ENCODE measurements around the gene KANSL1L.

The KANSL1L gene

GRCh38 chr2:210157526-210157925 is 13.7 kb downstream of the KANSL1L start:
- no peak overlapping the region for H3K27ac ChIP-seq (ENCODE audit: low read depth, low read length)
- H3K4me3 ChIP-seq (ENCODE audit: insufficient read depth, low read length, poor library complexity, severe bottlenecking), result no peak overlapping the region
- H2AFZ ChIP-seq (ENCODE audit: low read depth, low read length, severe bottlenecking), result no peak overlapping the region
- H3K9ac ChIP-seq (ENCODE audit: low read length), result no peak overlapping the region
- H4K20me1 ChIP-seq (ENCODE audit: low read depth, low read length), result no peaks in the 10 kb centered on the region
- no peaks in the 10 kb centered on the region for H3K27me3 ChIP-seq (ENCODE audit: low read length)
- H3K36me3 ChIP-seq (ENCODE audit: low read length), result peaks cover 17% of the 10 kb centered on the region
- H3K9me2 ChIP-seq (replicated peaks; ENCODE audit: insufficient read depth, low read length), result no peaks in the 10 kb centered on the region
- TF ChIP-seq EZH2phosphoT487 (conservative IDR thresholded peaks at IDR 0.05; ENCODE audit: low read length) (no peak), CTCF (IDR thresholded peaks at IDR 0.05; ENCODE audit: insufficient read depth, low read length, poor library complexity, severe bottlenecking) (no peak)
- H3F3A ChIP-seq (ENCODE audit: insufficient read depth), result no peaks in the 10 kb centered on the region
- H3K9me3 ChIP-seq (ENCODE audit: insufficient read depth, low read length), result no peaks in the 10 kb centered on the region
- peaks cover 3% of the 10 kb centered on the region; the same call in 1 of the 2 replicates for H3K79me2 ChIP-seq (ENCODE audit: insufficient read depth, low read length)
- no peak overlapping the region for H3K4me2 ChIP-seq (ENCODE audit: low read depth, low read length, poor library complexity, severe bottlenecking)

GRCh38 chr2:210147614-210148013 is 23.6 kb downstream of the KANSL1L start:
- no peaks in the 10 kb centered on the region; the same call in 1 of the 2 replicates for H3F3A ChIP-seq (ENCODE audit: insufficient read depth)
- no peaks in the 10 kb centered on the region for H3K9me3 ChIP-seq (ENCODE audit: insufficient read depth, low read length)
- peaks cover 5% of the 10 kb centered on the region; the same call in 1 of the 2 replicates for H3K36me3 ChIP-seq (ENCODE audit: low read length)
- no peak for TF ChIP-seq EZH2phosphoT487 (conservative IDR thresholded peaks at IDR 0.05; ENCODE audit: low read length)
- no peak for TF ChIP-seq CTCF (IDR thresholded peaks at IDR 0.05; ENCODE audit: insufficient read depth, low read length, poor library complexity, severe bottlenecking)
- no peak overlapping the region for H3K4me2 ChIP-seq (ENCODE audit: low read depth, low read length, poor library complexity, severe bottlenecking)
- H3K27me3 ChIP-seq (ENCODE audit: low read length), result no peaks in the 10 kb centered on the region
- peaks cover 5% of the 10 kb centered on the region; the same call in 1 of the 2 replicates for H3K79me2 ChIP-seq (ENCODE audit: insufficient read depth, low read length)
- H2AFZ ChIP-seq (ENCODE audit: low read depth, low read length, severe bottlenecking), result no peak overlapping the region
- no peaks in the 10 kb centered on the region for H3K9me2 ChIP-seq (replicated peaks; ENCODE audit: insufficient read depth, low read length)
- 0 out of 2 replicates have a peak, but pooled peaks cover 4% of the 10 kb centered on the region for H4K20me1 ChIP-seq (ENCODE audit: low read depth, low read length)
- H3K4me3 ChIP-seq (ENCODE audit: insufficient read depth, low read length, poor library complexity, severe bottlenecking), result no peak overlapping the region
- H3K9ac ChIP-seq (ENCODE audit: low read length), result no peak overlapping the region
- H3K27ac ChIP-seq (ENCODE audit: low read depth, low read length), result no peak overlapping the region

- no peaks in the 10 kb centered on the region for H3F3A ChIP-seq (ENCODE audit: insufficient read depth)
- no peak overlapping the region for H3K4me2 ChIP-seq (ENCODE audit: low read depth, low read length, poor library complexity, severe bottlenecking)
- TF ChIP-seq CTCF (IDR thresholded peaks at IDR 0.05; ENCODE audit: insufficient read depth, low read length, poor library complexity, severe bottlenecking) (no peak), EZH2phosphoT487 (conservative IDR thresholded peaks at IDR 0.05; ENCODE audit: low read length) (no peak)
- no peaks in the 10 kb centered on the region for H3K9me2 ChIP-seq (replicated peaks; ENCODE audit: insufficient read depth, low read length)
- H3K4me3 ChIP-seq (ENCODE audit: insufficient read depth, low read length, poor library complexity, severe bottlenecking), result no peak overlapping the region
- no peaks in the 10 kb centered on the region for H3K36me3 ChIP-seq (ENCODE audit: low read length)
- no peak overlapping the region for H2AFZ ChIP-seq (ENCODE audit: low read depth, low read length, severe bottlenecking)
- no peak overlapping the region for H3K9ac ChIP-seq (ENCODE audit: low read length)
- H3K27ac ChIP-seq (ENCODE audit: low read depth, low read length), result no peak overlapping the region
- H4K20me1 ChIP-seq (ENCODE audit: low read depth, low read length), result no peaks in the 10 kb centered on the region
- H3K9me3 ChIP-seq (ENCODE audit: insufficient read depth, low read length), result no peaks in the 10 kb centered on the region
- H3K27me3 ChIP-seq (ENCODE audit: low read length), result no peaks in the 10 kb centered on the region
- no peaks in the 10 kb centered on the region for H3K79me2 ChIP-seq (ENCODE audit: insufficient read depth, low read length)
These were observed 39.0 kb downstream of the KANSL1L start for GRCh38 chr2:210132239-210132638.
